K562 (cell line): ENCODE results near the gene LTO1. TPM values are rescaled to one million over a fixed set of nuclear protein-coding genes. Genes with fewer than 3 reads are reported as not detected.

ENCODE experiments used
- ATAC-seq: fragments of 200-7000 bp; cut with Tn5 transposase; 3 replicates; pipeline ENCODE4 v1.9.1; 2020; ENCODE audit warnings: moderate library complexity
- BruUV-seq: library from RNA; stranded (reverse); fragments of 400-500 nt; replicated peaks from 2 replicates; lab custom pipeline; 2021; lab: Mats Ljungman, UMichigan
- CTCF ChIA-PET: fragments of 300-600 bp; formaldehyde crosslinking; extraction: SDS; loops from one replicate; lab custom pipeline; 2021; ENCODE audit warnings: low intra/inter-chr PET ratio; lab: Yijun Ruan, JAX
- POLR2A ChIA-PET: fragments of 300-600, 350-650 bp; sonication (Branson Sonifier 250); formaldehyde crosslinking; extraction: SDS; loops from one replicate; lab custom pipeline; 2021; ENCODE audit warnings: antibody characterized with exemption, inconsistent platforms; lab: Yijun Ruan, JAX
- DNase-seq, 4 experiments: peaks; one replicate each; pipeline versions ENCODE4 v3.0.0 to v3.0.0-alpha.2; 2011 to 2018; ENCODE audit warnings: low spot score in 3 of 4, mixed read lengths in 3 of 4; ENCODE audit errors: extremely low read depth in 1 of 4
- FAIRE-seq: peaks from 2 replicates; lab custom pipeline; 2011; peaks lifted over from hg19 to GRCh38; lab: Jason Lieb, UNC
- H2AFZ ChIP-seq: 2 replicates; pipeline ENCODE4 v1.6.0; 2011; ENCODE audit warnings: low read depth, low read length, control low read depth, inconsistent platforms
- H3K27ac ChIP-seq: fragments of 200-600 bp; 3 replicates; pipeline ENCODE4 v1.8.0; 2011; ENCODE audit warnings: low read depth, mild to moderate bottlenecking, control low read depth, inconsistent platforms, low read length, moderate library complexity, mixed read lengths; ENCODE audit errors: extremely low read depth
- H3K27me3 ChIP-seq, 2 experiments: fragments of 300-600 bp in 1 of 2; 2 replicates in 1 of 2; 3 replicates in 1 of 2; pipeline versions ENCODE4 v1.6.0 to v1.8.0; 2011; ENCODE audit warnings: inconsistent platforms in 2 of 2, low read length in 2 of 2, mild to moderate bottlenecking in 1 of 2, mixed read lengths in 1 of 2, moderate library complexity in 1 of 2; ENCODE audit not compliant: control insufficient read depth in 2 of 2, insufficient read depth in 2 of 2
- H3K36me3 ChIP-seq: fragments of 300-600 bp; 3 replicates; pipeline ENCODE4 v1.8.0; 2011; ENCODE audit warnings: mild to moderate bottlenecking, low read length, inconsistent platforms; ENCODE audit not compliant: control insufficient read depth, insufficient read depth
- H3K4me1 ChIP-seq, 2 experiments: fragments of 200-600 bp in 1 of 2; replicated peaks in 1 of 2; 2 replicates in 1 of 2; 3 replicates in 1 of 2; pipeline versions ENCODE4 v1.5.1 to v1.8.0; 2011; ENCODE audit warnings: inconsistent platforms in 2 of 2, low read length in 2 of 2, mild to moderate bottlenecking in 1 of 2, mixed read lengths in 1 of 2, moderate library complexity in 1 of 2; ENCODE audit not compliant: control insufficient read depth in 2 of 2, insufficient read depth in 2 of 2
- H3K4me2 ChIP-seq: 2 replicates; pipeline ENCODE4 v1.6.1; 2011; ENCODE audit warnings: low read length, control low read depth, inconsistent platforms, mixed read lengths; ENCODE audit not compliant: insufficient read depth
- H3K4me3 ChIP-seq: fragments of 200-600 bp; sonication (generic), shearing (Covaris generic); 2 replicates; pipeline ENCODE4 v1.5.1; 2016; ENCODE audit warnings: control low read depth, inconsistent platforms
- H3K79me2 ChIP-seq: fragments of 200-600 bp; 3 replicates; pipeline ENCODE4 v1.8.0; 2011; ENCODE audit warnings: low read length, inconsistent platforms; ENCODE audit not compliant: control insufficient read depth, insufficient read depth
- H3K9ac ChIP-seq, 2 experiments: 2 replicates each; pipeline versions ENCODE4 v1.6.0 to v1.6.1; 2011; ENCODE audit warnings: low read depth in 2 of 2, low read length in 2 of 2, control low read depth in 1 of 2, inconsistent platforms in 1 of 2, mild to moderate bottlenecking in 1 of 2, mixed read lengths in 1 of 2; ENCODE audit not compliant: insufficient read depth in 1 of 2
- H3K9me1 ChIP-seq: one replicate; pipeline ENCODE4 v1.6.0; 2011; ENCODE audit warnings: inconsistent platforms, mild to moderate bottlenecking, low read length, moderate library complexity; ENCODE audit not compliant: control insufficient read depth, insufficient read depth
- H3K9me3 ChIP-seq: replicated peaks from 2 replicates; pipeline ENCODE4 v1.5.1; 2011; ENCODE audit warnings: low read depth, low read length, inconsistent platforms; ENCODE audit not compliant: control insufficient read depth, insufficient read depth
- H4K20me1 ChIP-seq: replicated peaks from 2 replicates; pipeline ENCODE4 v1.6.1; 2011; ENCODE audit warnings: low read length, inconsistent platforms, mixed read lengths; ENCODE audit not compliant: control insufficient read depth, insufficient read depth
- EHMT2 ChIP-seq: fragments of 450-650 bp; IDR thresholded peaks from 2 replicates; pipeline ENCODE4 v1.6.1; 2018; ENCODE audit warnings: antibody characterized with exemption
- ELF4 ChIP-seq: fragments of 450-650 bp; formaldehyde crosslinking; IDR thresholded peaks from 2 replicates; pipeline ENCODE4 v1.4.0; 2022; ENCODE audit warnings: missing genetic modification characterization
- GTF2F1 ChIP-seq: IDR thresholded peaks from 2 replicates; pipeline ENCODE4 v1.6.1; 2011; ENCODE audit warnings: low read depth, low read length, improper control_type of control experiment
- MYC ChIP-seq, 2 experiments: fragments of 250-450 bp in 1 of 2; sonication (Bioruptor Pico) in 1 of 2; IDR thresholded peaks; 2 replicates each; pipeline versions ENCODE4 v1.5.1 to v1.6.1; 2012 to 2021; ENCODE audit warnings: low read depth in 2 of 2, borderline replicate concordance in 1 of 2, improper control_type of control experiment in 1 of 2, low read length in 1 of 2, mild to moderate bottlenecking in 1 of 2, moderate library complexity in 1 of 2
- SAFB ChIP-seq: fragments of 200-400 bp; formaldehyde crosslinking; IDR thresholded peaks from 2 replicates; pipeline ENCODE4 v1.6.1; 2017; ENCODE audit warnings: low read depth, low read length, borderline replicate concordance
- SIN3A ChIP-seq, 2 experiments: fragments of 150-350 bp in 1 of 2; IDR thresholded peaks; 2 replicates each; pipeline ENCODE4 v1.6.1; 2011 to 2016; ENCODE audit warnings: borderline replicate concordance in 2 of 2, low read depth in 2 of 2, low read length in 2 of 2, mild to moderate bottlenecking in 2 of 2, moderate library complexity in 2 of 2; ENCODE audit not compliant: control insufficient read depth in 1 of 2
- STAT5A ChIP-seq: IDR thresholded peaks from 2 replicates; pipeline ENCODE4 v1.6.1; 2012; ENCODE audit warnings: low read length, inconsistent platforms, borderline replicate concordance
- ZBED1 ChIP-seq: IDR thresholded peaks from 2 replicates; pipeline ENCODE4 v1.6.1; 2014
- ZNF41 ChIP-seq: fragments of 250-450 bp; sonication (Bioruptor Pico); conservative IDR thresholded peaks from 2 replicates; pipeline ENCODE4 v1.4.0; 2020; ENCODE audit warnings: mild to moderate bottlenecking
- WGBS: fragments of 100-300 bp; shearing (Covaris generic); methylation state at CpG from one replicate; pipeline ENCODE4 v1.1.6; 2016; ENCODE audit warnings: low coverage, mixed read lengths; ENCODE audit not compliant: insufficient coverage; ENCODE audit errors: missing lambda C conversion rate; 5-methylcytosine and 5-hydroxymethylcytosine counted together
- in situ Hi-C: fragments of 300-500 bp; cut with MboI; formaldehyde crosslinking; loops from 4 replicates; pipeline ENCODE4 v1.15.0; 2018; ENCODE audit warnings: inconsistent platforms, mixed read lengths
- intact Hi-C: fragments of 100-400 bp; cut with micrococcal nuclease; formaldehyde crosslinking; loops from 2 replicates; pipeline ENCODE4 v1.14.2; 2022
- polyA plus RNA-seq, 8 experiments: library from polyadenylated mRNA; depleted of rRNA in 4 of 8; stranded (reverse) in 5 of 8; unstranded in 3 of 8; fragments of >200 nt; fragmentation: Nextera tagmentation in 2 of 8; fragmentation: Illumina TruSeq in 1 of 8; extraction: Ambion mirVana in 2 of 8; extraction: Trizol in 1 of 8; gene quantifications; 2 replicates each; pipeline versions ENCODE4 v1.2.1 to v1.2.3, GENCODE V29; 2011 to 2014; ENCODE audit warnings: inconsistent platforms in 1 of 8, missing spikeins in 1 of 8
- total RNA-seq, 7 experiments: library from RNA; depleted of rRNA in 6 of 7; stranded (reverse); fragments of >200 nt in 6 of 7; fragmentation: Illumina TruSeq in 2 of 7; extraction: Trizol in 2 of 7; gene quantifications; 2 replicates each; pipeline versions ENCODE4 v1.2.1 to v1.2.3, GENCODE V29; 2011 to 2021; ENCODE audit warnings: low replicate concordance in 1 of 7
- TF ChIP-seq, protein P1 (sequence below): fragments of 250-450 bp; sonication (Bioruptor Pico); IDR thresholded peaks from 2 replicates; pipeline ENCODE4 v1.5.0; 2021; ENCODE audit warnings: mild to moderate bottlenecking, moderate library complexity
- TF ChIP-seq, protein P2 (sequence below): fragments of 450-650 bp; formaldehyde crosslinking; IDR thresholded peaks from 2 replicates; pipeline ENCODE4 v1.4.0; 2020; ENCODE audit warnings: mild to moderate bottlenecking, moderate library complexity
- TF ChIP-seq, protein P3 (sequence below): fragments of 450-650 bp; formaldehyde crosslinking; IDR thresholded peaks from 2 replicates; pipeline ENCODE4 v1.4.0; 2022; ENCODE audit warnings: missing genetic modification characterization

The LTO1 gene
- total and polyA plus RNA-seq, 9 of the 15 experiments (the other 6 are each of a cell fraction or from before 2014, with no cell fraction given): 2.6 to 43.4 (median 19.1) TPM

DNA sequence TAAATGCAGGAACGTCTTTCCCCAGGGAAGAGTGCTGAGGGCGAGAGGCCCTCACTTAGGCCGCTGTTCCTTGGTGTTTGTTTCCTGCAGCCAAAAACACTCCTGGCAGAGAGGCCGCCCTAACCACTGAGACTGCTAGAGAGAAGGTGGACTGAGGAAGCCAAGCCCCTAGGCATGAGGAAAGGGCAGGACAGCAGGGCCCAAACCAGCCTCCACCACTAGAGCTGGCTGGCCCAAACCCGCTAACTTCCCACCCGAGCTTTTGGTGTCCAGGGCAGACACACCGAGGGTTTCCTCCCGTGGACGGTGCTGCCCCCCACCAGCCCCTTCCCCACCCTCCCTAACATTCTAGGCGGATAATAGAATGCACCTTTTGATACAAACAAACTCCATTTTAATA is 22.7 kb upstream of the LTO1 start:
- FAIRE-seq (no peak), ATAC-seq (no peak), DNase-seq (no peak)
- Histone ChIP-seq H3K4me1 (peaks cover 2 to 12% of the 10 kb centered on the region in 2 experiments; a peak in 3 of 5 replicates), H3K27me3 (peaks cover 28 to 48% of the 10 kb centered on the region in 2 experiments), H3K9ac (no peak overlapping the region), H3K27ac (no peak overlapping the region), H2AFZ (no peak overlapping the region), H3K4me3 (no peak overlapping the region), H3K36me3 (no peaks in the 10 kb centered on the region), H3K79me2 (no peaks in the 10 kb centered on the region), H3K9me3 (no peaks in the 10 kb centered on the region), H4K20me1 (no peaks in the 10 kb centered on the region), H3K4me2 (no peak overlapping the region), H3K9me1 (no peaks in the 10 kb centered on the region)
- TF ChIP-seq, protein P1, sequence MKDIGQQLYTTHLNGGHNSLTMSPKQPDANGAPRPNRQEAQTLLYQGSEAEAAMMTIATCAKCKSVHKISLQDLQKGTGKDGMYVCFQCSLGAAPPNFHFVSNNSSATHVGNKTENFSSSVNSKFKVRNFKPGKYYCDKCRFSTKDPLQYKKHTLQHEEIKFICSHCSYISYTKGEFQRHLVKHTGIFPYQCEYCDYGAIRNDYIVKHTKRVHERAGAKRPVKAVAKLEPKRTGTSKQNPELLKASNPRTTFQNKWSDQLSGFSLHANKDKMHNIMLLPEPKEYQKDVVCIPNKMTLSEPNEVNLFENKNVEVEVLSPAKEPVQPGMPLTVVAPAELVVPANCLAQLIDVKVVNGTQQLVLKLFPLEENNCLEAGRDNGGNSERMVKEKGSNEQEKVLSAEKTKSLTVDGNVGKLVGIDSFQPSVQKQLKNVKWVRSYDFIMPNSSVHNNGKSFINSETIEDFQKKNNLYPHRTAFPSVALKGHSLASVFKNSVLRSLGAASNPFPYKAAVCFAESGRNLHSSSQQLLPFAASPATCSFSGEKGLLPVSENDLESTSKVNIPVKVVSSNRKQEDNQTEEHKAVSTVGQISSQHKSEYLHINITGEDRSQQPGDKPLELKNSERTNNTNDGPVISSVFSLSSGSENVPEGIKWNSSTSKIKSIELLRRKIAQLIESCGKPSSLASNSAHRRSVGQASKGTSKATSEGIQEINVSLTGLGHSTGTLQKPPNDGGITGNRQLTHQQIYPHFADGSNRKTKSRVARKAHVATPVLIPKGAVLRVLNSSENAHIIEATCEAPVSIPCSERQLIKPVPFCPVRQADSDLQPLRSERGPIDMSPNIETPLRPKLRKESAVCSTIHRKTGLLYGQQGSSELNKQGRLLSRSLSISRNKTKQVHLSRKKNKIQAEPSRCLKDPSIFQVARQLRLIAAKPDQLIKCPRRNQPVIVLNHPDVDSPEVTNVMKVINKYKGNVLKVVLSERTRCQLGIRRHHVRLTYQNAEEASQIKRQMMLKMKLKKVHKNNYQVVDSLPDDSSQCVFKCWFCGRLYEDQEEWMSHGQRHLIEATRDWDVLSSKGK (CRISPR knock-in tag): no peak
- TF ChIP-seq SIN3A (IDR thresholded peaks at IDR 0.05; ENCODE audit: borderline replicate concordance in 2 of 2, control insufficient read depth in 1 of 2, low read depth in 2 of 2, low read length in 2 of 2) (no peak), STAT5A (no peak), EHMT2 (no peak), MYC (IDR thresholded peaks at IDR 0.05; ENCODE audit: low read depth, low read length) (no peak), MYC (CRISPR knock-in tag; IDR thresholded peaks at IDR 0.05; ENCODE audit: borderline replicate concordance, low read depth) (no peak), ZNF41 (CRISPR knock-in tag) (no peak), SAFB (no peak), ELF4 (CRISPR knock-in tag) (no peak), GTF2F1 (no peak), ZBED1 (no peak)
- TF ChIP-seq, protein P2, sequence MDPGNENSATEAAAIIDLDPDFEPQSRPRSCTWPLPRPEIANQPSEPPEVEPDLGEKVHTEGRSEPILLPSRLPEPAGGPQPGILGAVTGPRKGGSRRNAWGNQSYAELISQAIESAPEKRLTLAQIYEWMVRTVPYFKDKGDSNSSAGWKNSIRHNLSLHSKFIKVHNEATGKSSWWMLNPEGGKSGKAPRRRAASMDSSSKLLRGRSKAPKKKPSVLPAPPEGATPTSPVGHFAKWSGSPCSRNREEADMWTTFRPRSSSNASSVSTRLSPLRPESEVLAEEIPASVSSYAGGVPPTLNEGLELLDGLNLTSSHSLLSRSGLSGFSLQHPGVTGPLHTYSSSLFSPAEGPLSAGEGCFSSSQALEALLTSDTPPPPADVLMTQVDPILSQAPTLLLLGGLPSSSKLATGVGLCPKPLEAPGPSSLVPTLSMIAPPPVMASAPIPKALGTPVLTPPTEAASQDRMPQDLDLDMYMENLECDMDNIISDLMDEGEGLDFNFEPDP (CRISPR knock-in tag): no peak
- TF ChIP-seq, protein P3, sequence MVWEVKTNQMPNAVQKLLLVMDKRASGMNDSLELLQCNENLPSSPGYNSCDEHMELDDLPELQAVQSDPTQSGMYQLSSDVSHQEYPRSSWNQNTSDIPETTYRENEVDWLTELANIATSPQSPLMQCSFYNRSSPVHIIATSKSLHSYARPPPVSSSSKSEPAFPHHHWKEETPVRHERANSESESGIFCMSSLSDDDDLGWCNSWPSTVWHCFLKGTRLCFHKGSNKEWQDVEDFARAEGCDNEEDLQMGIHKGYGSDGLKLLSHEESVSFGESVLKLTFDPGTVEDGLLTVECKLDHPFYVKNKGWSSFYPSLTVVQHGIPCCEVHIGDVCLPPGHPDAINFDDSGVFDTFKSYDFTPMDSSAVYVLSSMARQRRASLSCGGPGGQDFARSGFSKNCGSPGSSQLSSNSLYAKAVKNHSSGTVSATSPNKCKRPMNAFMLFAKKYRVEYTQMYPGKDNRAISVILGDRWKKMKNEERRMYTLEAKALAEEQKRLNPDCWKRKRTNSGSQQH: no peak
- ChIA-PET CTCF (no interaction called here), POLR2A (interaction anchor here (0.9 kb wide), 1 partner anchor 506 kb away, joined by 4 read pairs; no protein-coding TSS in a partner anchor)
- WGBS: 6% methylated on average over 10 of the region's 10 CpGs
- in situ Hi-C loops (no loop called here), intact Hi-C loops (no loop called here)
- BruUV-seq: no TSS peak
